K562 (cell line): ENCODE results near the gene CD4. TPM values are rescaled to one million over a fixed set of nuclear protein-coding genes. Genes with fewer than 3 reads are reported as not detected.

Experiments used
- ARNT ChIP-seq, 2 experiments: fragments of 450-650 bp; IDR thresholded peaks; 2 replicates each; pipeline ENCODE4 v1.6.1; 2016; ENCODE audit warnings: mild to moderate bottlenecking in 1 of 2
- E2F8 ChIP-seq: fragments of 450-650 bp; IDR thresholded peaks from 2 replicates; pipeline ENCODE4 v1.7.1; 2018; ENCODE audit warnings: mild to moderate bottlenecking, low read depth; ENCODE audit not compliant: partially characterized antibody
- EP300 ChIP-seq: IDR thresholded peaks from 2 replicates; pipeline ENCODE4 v1.6.1; 2012; ENCODE audit warnings: low read length, improper control_type of control experiment
- HES1 ChIP-seq: fragments of 450-650 bp; IDR thresholded peaks from 2 replicates; pipeline ENCODE4 v1.6.1; 2016; ENCODE audit warnings: low read depth, mild to moderate bottlenecking, moderate library complexity
- KLF16 ChIP-seq: IDR thresholded peaks from 2 replicates; pipeline ENCODE4 v1.6.1; 2016; ENCODE audit warnings: antibody characterized with exemption
- LEF1 ChIP-seq: fragments of 450-650 bp; IDR thresholded peaks from 2 replicates; pipeline ENCODE4 v1.6.1; 2016; ENCODE audit warnings: mild to moderate bottlenecking
- MNT ChIP-seq, 2 experiments: fragments of 450-650 bp; conservative IDR thresholded peaks; 2 replicates each; pipeline ENCODE4 v1.6.1; 2017; ENCODE audit warnings: mild to moderate bottlenecking in 2 of 2, moderate library complexity in 2 of 2
- NCOA1 ChIP-seq: fragments of 450-650 bp; IDR thresholded peaks from 2 replicates; pipeline ENCODE4 v1.6.1; 2016; ENCODE audit warnings: low read depth
- NFIC ChIP-seq: fragments of 450-650 bp; IDR thresholded peaks from 2 replicates; pipeline ENCODE4 v1.6.1; 2017; ENCODE audit warnings: mild to moderate bottlenecking, inconsistent platforms
- PYGO2 ChIP-seq: fragments of 450-650 bp; IDR thresholded peaks from 2 replicates; pipeline ENCODE4 v1.6.1; 2016; ENCODE audit warnings: mild to moderate bottlenecking, missing genetic modification characterization, moderate library complexity, missing compliant biosample characterization
- SMARCA4 ChIP-seq: fragments of 450-650 bp; IDR thresholded peaks from 2 replicates; pipeline ENCODE4 v1.6.1; 2016
- SP1 ChIP-seq: sonication (generic); formaldehyde crosslinking; IDR thresholded peaks from 2 replicates; pipeline ENCODE4 v1.8.1; 2022; ENCODE audit warnings: mild to moderate bottlenecking, missing genetic modification reagents
- SRSF9 ChIP-seq: fragments of 200-400 bp; formaldehyde crosslinking; IDR thresholded peaks from 2 replicates; pipeline ENCODE4 v1.6.1; 2017; ENCODE audit warnings: low read depth, low read length, borderline replicate concordance
- TAF9B ChIP-seq: fragments of 450-650 bp; IDR thresholded peaks from 2 replicates; pipeline ENCODE4 v1.6.1; 2018; ENCODE audit warnings: mild to moderate bottlenecking; ENCODE audit not compliant: partially characterized antibody
- TCF3 ChIP-seq: sonication (generic); formaldehyde crosslinking; IDR thresholded peaks from 2 replicates; pipeline ENCODE4 v1.4.0; 2020; ENCODE audit warnings: mild to moderate bottlenecking, missing genetic modification reagents
- TOE1 ChIP-seq, 2 experiments: fragments of 450-650 bp in 1 of 2; sonication (generic) in 1 of 2; formaldehyde crosslinking in 1 of 2; IDR thresholded peaks; 2 replicates each; pipeline versions ENCODE4 v1.7.1 to v1.8.0; 2016 to 2022; ENCODE audit warnings: borderline replicate concordance in 2 of 2, mild to moderate bottlenecking in 2 of 2, antibody characterized with exemption in 1 of 2, inconsistent platforms in 1 of 2, low read depth in 1 of 2, missing genetic modification reagents in 1 of 2, moderate library complexity in 1 of 2
- ZBTB26 ChIP-seq: fragments of 450-650 bp; formaldehyde crosslinking; IDR thresholded peaks from 2 replicates; pipeline ENCODE4 v1.4.0; 2022; ENCODE audit warnings: missing genetic modification characterization
- polyA plus RNA-seq, 8 experiments: library from polyadenylated mRNA; depleted of rRNA in 4 of 8; stranded (reverse) in 5 of 8; unstranded in 3 of 8; fragments of >200 nt; fragmentation: Nextera tagmentation in 2 of 8; fragmentation: Illumina TruSeq in 1 of 8; extraction: Ambion mirVana in 2 of 8; extraction: Trizol in 1 of 8; gene quantifications; 2 replicates each; pipeline versions ENCODE4 v1.2.1 to v1.2.3, GENCODE V29; 2011 to 2014; ENCODE audit warnings: inconsistent platforms in 1 of 8, missing spikeins in 1 of 8
- total RNA-seq, 7 experiments: library from RNA; depleted of rRNA in 6 of 7; stranded (reverse); fragments of >200 nt in 6 of 7; fragmentation: Illumina TruSeq in 2 of 7; extraction: Trizol in 2 of 7; gene quantifications; 2 replicates each; pipeline versions ENCODE4 v1.2.1 to v1.2.3, GENCODE V29; 2011 to 2021; ENCODE audit warnings: low replicate concordance in 1 of 7
- TF ChIP-seq, protein P1 (sequence below): sonication (generic); formaldehyde crosslinking; IDR thresholded peaks from 2 replicates; pipeline ENCODE4 v1.8.1; 2022; ENCODE audit warnings: missing genetic modification reagents
- TF ChIP-seq, protein P2 (sequence below): fragments of 450-650 bp; IDR thresholded peaks from 2 replicates; pipeline ENCODE4 v1.6.1; 2017; ENCODE audit warnings: antibody characterized with exemption

The CD4 gene
- total and polyA plus RNA-seq, 9 of the 15 experiments (the other 6 are each of a cell fraction or from before 2014, with no cell fraction given), result 0.06 to 0.27 (median 0.09) TPM; not detected in 5

DNA sequence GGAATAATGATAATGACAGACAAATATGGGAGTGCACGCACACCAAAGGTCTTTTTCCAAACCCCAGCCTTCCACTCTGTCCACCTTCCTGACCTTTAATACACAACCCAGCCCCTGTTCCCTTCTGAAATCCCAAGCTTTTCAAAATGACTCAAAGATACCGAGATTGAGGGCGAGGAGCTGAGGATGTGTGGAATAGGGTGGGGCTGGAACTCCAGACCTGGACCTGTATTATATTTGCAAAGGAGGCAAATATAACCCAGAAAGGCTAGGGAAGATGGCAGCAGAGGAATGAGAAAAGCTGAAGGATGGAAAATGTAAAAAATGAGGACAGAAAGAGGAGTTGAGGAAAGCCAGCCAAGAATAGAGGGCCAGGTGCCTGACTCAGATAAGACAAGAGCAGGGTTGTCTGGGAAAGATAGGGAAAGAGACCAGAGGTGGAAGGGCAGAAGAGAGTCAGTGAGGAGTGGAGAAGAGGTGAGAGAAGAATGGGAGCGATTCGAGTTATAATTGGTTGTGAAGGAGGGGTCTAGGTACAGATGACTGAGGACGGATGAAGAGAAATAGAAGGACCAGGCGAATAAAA, 24.2 kb upstream of the CD4 start (continued):
- peak in 1 of 2 experiments; percentile 43; a peak in 3 of 4 replicates for TF ChIP-seq MNT (conservative IDR thresholded peaks at IDR 0.05)
- TF ChIP-seq NCOA1, result peak; percentile 80
- TF ChIP-seq, protein P1, sequence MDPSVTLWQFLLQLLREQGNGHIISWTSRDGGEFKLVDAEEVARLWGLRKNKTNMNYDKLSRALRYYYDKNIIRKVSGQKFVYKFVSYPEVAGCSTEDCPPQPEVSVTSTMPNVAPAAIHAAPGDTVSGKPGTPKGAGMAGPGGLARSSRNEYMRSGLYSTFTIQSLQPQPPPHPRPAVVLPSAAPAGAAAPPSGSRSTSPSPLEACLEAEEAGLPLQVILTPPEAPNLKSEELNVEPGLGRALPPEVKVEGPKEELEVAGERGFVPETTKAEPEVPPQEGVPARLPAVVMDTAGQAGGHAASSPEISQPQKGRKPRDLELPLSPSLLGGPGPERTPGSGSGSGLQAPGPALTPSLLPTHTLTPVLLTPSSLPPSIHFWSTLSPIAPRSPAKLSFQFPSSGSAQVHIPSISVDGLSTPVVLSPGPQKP (CRISPR knock-in tag), result no peak
- peak; percentile 94 for TF ChIP-seq NFIC
- TF ChIP-seq TOE1 (IDR thresholded peaks at IDR 0.05; ENCODE audit: borderline replicate concordance), result peak; percentile 73
- no peak for TF ChIP-seq TOE1 (CRISPR knock-in tag; IDR thresholded peaks at IDR 0.05; ENCODE audit: borderline replicate concordance, low read depth)
- peak; percentile 83 for TF ChIP-seq KLF16
- peak; percentile 91 for TF ChIP-seq LEF1
- TF ChIP-seq E2F8, result peak; percentile 65
- peak; percentile 58 for TF ChIP-seq HES1
- peak; percentile 96 for TF ChIP-seq TCF3
- TF ChIP-seq, protein P2, sequence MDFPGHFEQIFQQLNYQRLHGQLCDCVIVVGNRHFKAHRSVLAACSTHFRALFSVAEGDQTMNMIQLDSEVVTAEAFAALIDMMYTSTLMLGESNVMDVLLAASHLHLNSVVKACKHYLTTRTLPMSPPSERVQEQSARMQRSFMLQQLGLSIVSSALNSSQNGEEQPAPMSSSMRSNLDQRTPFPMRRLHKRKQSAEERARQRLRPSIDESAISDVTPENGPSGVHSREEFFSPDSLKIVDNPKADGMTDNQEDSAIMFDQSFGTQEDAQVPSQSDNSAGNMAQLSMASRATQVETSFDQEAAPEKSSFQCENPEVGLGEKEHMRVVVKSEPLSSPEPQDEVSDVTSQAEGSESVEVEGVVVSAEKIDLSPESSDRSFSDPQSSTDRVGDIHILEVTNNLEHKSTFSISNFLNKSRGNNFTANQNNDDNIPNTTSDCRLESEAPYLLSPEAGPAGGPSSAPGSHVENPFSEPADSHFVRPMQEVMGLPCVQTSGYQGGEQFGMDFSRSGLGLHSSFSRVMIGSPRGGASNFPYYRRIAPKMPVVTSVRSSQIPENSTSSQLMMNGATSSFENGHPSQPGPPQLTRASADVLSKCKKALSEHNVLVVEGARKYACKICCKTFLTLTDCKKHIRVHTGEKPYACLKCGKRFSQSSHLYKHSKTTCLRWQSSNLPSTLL, result peak; percentile 60; the same call in 1 of the 2 replicates
- no peak for TF ChIP-seq SRSF9
- TF ChIP-seq ZBTB26, result peak; percentile 76; the same call in 1 of the 2 replicates
- peak; percentile 37 for TF ChIP-seq SP1
- peak; percentile 42 for TF ChIP-seq TAF9B
- peak; percentile 88 for TF ChIP-seq EP300
- peak; percentile 98 for TF ChIP-seq SMARCA4
- TF ChIP-seq PYGO2, result peak; percentile 34; the same call in 1 of the 2 replicates
- TF ChIP-seq ARNT (IDR thresholded peaks at IDR 0.05), result peak; percentile 87 to 92; a peak in 3 of 4 replicates
